ENCODE measurements around the gene CACNA1C. TPM values are rescaled to one million over a fixed set of nuclear protein-coding genes. Genes with fewer than 3 reads are reported as not detected.

Gene CACNA1C
- total RNA-seq, 3 donors from 2014 or later, result 2.6 to 11.8 (median 9.5) TPM

DNA sequence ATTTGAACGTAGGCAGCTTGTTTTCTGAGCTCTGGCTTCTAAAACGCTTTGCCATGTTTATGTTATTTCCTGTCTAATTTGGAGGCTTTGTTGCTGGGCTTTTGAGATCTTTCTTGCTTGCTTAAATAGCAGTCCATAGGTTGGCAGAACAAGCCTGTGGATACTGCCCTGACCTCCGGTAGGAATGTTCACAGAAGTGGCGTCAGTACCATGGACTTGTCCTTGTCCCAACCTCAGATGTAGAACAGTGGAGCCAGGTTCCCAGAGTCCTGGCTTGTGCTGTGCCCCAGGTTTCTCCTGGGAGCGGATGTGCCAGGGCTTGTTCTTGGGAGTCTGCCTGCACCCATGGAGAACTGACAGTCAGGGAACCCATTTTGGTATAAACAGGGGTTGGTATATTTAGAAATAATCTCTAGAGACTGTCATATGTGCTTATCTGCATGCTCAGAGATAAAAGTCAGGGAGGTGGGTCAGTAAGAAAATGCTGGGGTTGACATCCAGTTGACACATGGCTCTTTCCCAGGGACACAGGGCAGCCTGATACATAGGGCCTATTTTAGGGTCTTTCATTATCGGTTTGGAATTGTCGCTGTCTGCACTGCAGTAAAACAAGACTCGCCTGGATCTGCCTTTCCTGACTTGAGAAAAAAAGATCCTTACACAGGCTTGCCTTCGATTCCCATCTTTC, 22.9 kb downstream of the CACNA1C start:
- intact Hi-C loops (cut with DNase I; ENCODE audit: low total_unique reads), result no loop called here
- TF ChIP-seq CTCF (IDR thresholded peaks at IDR 0.05), result no peak
- no peak for TF ChIP-seq POLR2AphosphoS5 (IDR thresholded peaks at IDR 0.05)
- no peak for TF ChIP-seq POLR2A (IDR thresholded peaks at IDR 0.05)
- Histone ChIP-seq H3K27me3 (no peaks in the 10 kb centered on the region), H3K4me1 (no peaks in the 10 kb centered on the region), H3K9me3 (peaks cover 0 to 2% of the 10 kb centered on the region in 2 donors), H3K36me3 (no peaks in the 10 kb centered on the region), H3K4me3 (peak overlapping the region in 2 of 3 donors; percentile 15 to 35), H3K27ac (peak overlapping the region; percentile 42 to 48)
- no peak for DNase-seq (ENCODE audit: low spot score in 2 of 2)

GRCh38 chr12:2076196-2076570, 23.4 kb downstream of the CACNA1C start:
- intact Hi-C loops (cut with DNase I; ENCODE audit: low total_unique reads), result no loop called here
- H3K4me3 ChIP-seq, result peak overlapping the region in 2 of 3 donors; percentile 15 to 35
- H3K4me1 ChIP-seq, result no peaks in the 10 kb centered on the region
- no peak for TF ChIP-seq POLR2A (IDR thresholded peaks at IDR 0.05)
- no peak for TF ChIP-seq CTCF (IDR thresholded peaks at IDR 0.05)
- TF ChIP-seq POLR2AphosphoS5 (IDR thresholded peaks at IDR 0.05), result no peak
- H3K27ac ChIP-seq, result peak overlapping the region; percentile 42 to 48
- no peak for DNase-seq (ENCODE audit: low spot score in 2 of 2)
- no peaks in the 10 kb centered on the region for H3K9me3 ChIP-seq
- no peaks in the 10 kb centered on the region for H3K27me3 ChIP-seq
- H3K36me3 ChIP-seq, result no peaks in the 10 kb centered on the region

GRCh38 chr12:2076728-2077127, 23.9 kb downstream of the CACNA1C start:
- Histone ChIP-seq H3K4me3 (no peak overlapping the region), H3K36me3 (no peaks in the 10 kb centered on the region), H3K4me1 (no peaks in the 10 kb centered on the region), H3K9me3 (no peaks in the 10 kb centered on the region), H3K27ac (peak overlapping the region; percentile 42 to 48), H3K27me3 (no peaks in the 10 kb centered on the region)
- TF ChIP-seq CTCF (IDR thresholded peaks at IDR 0.05), result no peak
- no peak for TF ChIP-seq POLR2AphosphoS5 (IDR thresholded peaks at IDR 0.05)
- no peak for TF ChIP-seq POLR2A (IDR thresholded peaks at IDR 0.05)
- intact Hi-C loops (cut with DNase I; ENCODE audit: low total_unique reads), result no loop called here
- DNase-seq (ENCODE audit: low spot score in 2 of 2), result no peak

DNA sequence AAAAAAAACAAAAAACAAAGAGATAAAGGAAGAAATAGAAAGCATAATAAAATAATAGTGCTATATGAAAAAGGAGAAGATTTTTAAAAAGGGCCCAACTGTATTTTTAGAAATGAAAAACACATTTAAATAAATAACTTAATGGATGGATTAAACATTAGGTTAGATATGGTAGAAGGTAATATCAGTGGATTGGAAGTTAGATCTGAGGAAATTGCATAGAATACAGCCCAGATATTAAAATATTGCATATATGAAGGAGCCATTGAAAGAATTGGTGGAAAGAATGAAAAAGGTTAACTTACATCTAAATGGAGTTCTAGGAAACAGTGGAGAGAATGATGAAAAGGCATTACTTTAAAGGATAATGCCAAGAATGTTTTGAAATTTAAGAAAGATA, 27.8 kb downstream of the CACNA1C start:
- TF ChIP-seq CTCF (IDR thresholded peaks at IDR 0.05) (no peak), POLR2A (IDR thresholded peaks at IDR 0.05) (no peak), POLR2AphosphoS5 (IDR thresholded peaks at IDR 0.05) (no peak)
- H3K4me3 ChIP-seq, result no peak overlapping the region
- H3K36me3 ChIP-seq, result no peaks in the 10 kb centered on the region
- intact Hi-C loops (cut with DNase I; ENCODE audit: low total_unique reads), result no loop called here
- no peaks in the 10 kb centered on the region for H3K4me1 ChIP-seq
- DNase-seq (ENCODE audit: low spot score in 2 of 2), result no peak
- no peaks in the 10 kb centered on the region for H3K9me3 ChIP-seq
- H3K27me3 ChIP-seq, result no peaks in the 10 kb centered on the region
- no peak overlapping the region for H3K27ac ChIP-seq

DNA sequence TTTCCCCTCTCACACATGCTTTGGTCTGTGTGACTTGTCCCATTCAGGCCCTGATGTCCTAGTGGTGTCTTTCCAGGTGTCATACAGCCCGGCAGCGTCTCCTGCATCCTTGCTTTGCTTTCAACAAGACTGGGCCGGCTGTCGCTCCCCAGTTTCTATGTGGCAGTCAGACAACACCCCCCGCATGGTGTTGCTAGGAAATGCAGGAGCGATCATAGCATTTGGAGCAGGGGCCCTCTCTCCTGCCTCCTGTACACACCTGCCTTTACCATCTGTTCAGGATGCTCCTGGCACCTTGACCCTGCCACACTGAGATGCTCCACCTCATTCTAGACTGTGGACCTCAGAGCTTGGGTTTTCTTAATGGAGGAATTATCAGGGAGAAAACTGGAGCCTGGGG, 29.5 kb downstream of the CACNA1C start:
- Histone ChIP-seq H3K4me3 (no peak overlapping the region), H3K27me3 (no peaks in the 10 kb centered on the region), H3K27ac (no peak overlapping the region), H3K4me1 (no peaks in the 10 kb centered on the region), H3K36me3 (no peaks in the 10 kb centered on the region), H3K9me3 (no peaks in the 10 kb centered on the region)
- TF ChIP-seq CTCF (IDR thresholded peaks at IDR 0.05) (no peak), POLR2A (IDR thresholded peaks at IDR 0.05) (no peak), POLR2AphosphoS5 (IDR thresholded peaks at IDR 0.05) (no peak)
- no peak for DNase-seq (ENCODE audit: low spot score in 2 of 2)
- intact Hi-C loops (cut with DNase I; ENCODE audit: low total_unique reads), result loop anchor here (1.0 kb wide), 1 partner anchor 22 kb away; no protein-coding TSS in a partner anchor
